ENCODE measurements around the gene STIMATE. TPM values are rescaled to one million over a fixed set of nuclear protein-coding genes. Genes with fewer than 3 reads are reported as not detected.

The STIMATE gene
- total and polyA plus RNA-seq, 2 donors from 2014 or later, result 21.4 to 23.3 TPM

- no peak for DNase-seq
- no peak overlapping the region for H3K9ac ChIP-seq (ENCODE audit: low read length in 3 of 3)
- peaks cover 0 to 3% (median 0%) of the 10 kb centered on the region in 3 donors for H3K4me1 ChIP-seq (ENCODE audit: control insufficient read depth in 2 of 3, insufficient read depth in 2 of 3, low read depth in 1 of 3, low read length in 3 of 3)
- H3K27me3 ChIP-seq (ENCODE audit: control insufficient read depth, insufficient read depth, low read length), result no peaks in the 10 kb centered on the region
- no peaks in the 10 kb centered on the region for H3K36me3 ChIP-seq (ENCODE audit: control insufficient read depth in 2 of 3, insufficient read depth in 3 of 3, low read length in 3 of 3)
- no peaks in the 10 kb centered on the region for H3K9me3 ChIP-seq (ENCODE audit: control insufficient read depth in 2 of 3, insufficient read depth in 1 of 3, low read length in 3 of 3)
- TF ChIP-seq, protein P1, sequence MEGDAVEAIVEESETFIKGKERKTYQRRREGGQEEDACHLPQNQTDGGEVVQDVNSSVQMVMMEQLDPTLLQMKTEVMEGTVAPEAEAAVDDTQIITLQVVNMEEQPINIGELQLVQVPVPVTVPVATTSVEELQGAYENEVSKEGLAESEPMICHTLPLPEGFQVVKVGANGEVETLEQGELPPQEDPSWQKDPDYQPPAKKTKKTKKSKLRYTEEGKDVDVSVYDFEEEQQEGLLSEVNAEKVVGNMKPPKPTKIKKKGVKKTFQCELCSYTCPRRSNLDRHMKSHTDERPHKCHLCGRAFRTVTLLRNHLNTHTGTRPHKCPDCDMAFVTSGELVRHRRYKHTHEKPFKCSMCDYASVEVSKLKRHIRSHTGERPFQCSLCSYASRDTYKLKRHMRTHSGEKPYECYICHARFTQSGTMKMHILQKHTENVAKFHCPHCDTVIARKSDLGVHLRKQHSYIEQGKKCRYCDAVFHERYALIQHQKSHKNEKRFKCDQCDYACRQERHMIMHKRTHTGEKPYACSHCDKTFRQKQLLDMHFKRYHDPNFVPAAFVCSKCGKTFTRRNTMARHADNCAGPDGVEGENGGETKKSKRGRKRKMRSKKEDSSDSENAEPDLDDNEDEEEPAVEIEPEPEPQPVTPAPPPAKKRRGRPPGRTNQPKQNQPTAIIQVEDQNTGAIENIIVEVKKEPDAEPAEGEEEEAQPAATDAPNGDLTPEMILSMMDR (IDR thresholded peaks at IDR 0.05; ENCODE audit: borderline replicate concordance, extremely low read depth, insufficient read depth), result no peak
- intact Hi-C loops (cut with DNase I), result no loop called here
- FAIRE-seq, result no peak
- H3K27ac ChIP-seq (ENCODE audit: low read depth in 2 of 2, low read length in 2 of 2), result no peak overlapping the region
- no peak overlapping the region for H3K4me3 ChIP-seq (ENCODE audit: low read length in 3 of 3)
Observed at GRCh38 chr3:52865994-52866393, 31.4 kb downstream of the STIMATE start.

GRCh38 chr3:52860424-52860768, 37.0 kb downstream of the STIMATE start:
- H3K9me3 ChIP-seq (ENCODE audit: control insufficient read depth in 2 of 3, insufficient read depth in 1 of 3, low read length in 3 of 3), result no peaks in the 10 kb centered on the region
- FAIRE-seq (no peak), DNase-seq (no peak)
- intact Hi-C loops (cut with DNase I), result no loop called here
- no peaks in the 10 kb centered on the region for H3K4me1 ChIP-seq (ENCODE audit: control insufficient read depth in 2 of 3, insufficient read depth in 2 of 3, low read depth in 1 of 3, low read length in 3 of 3)
- H3K27ac ChIP-seq (ENCODE audit: low read depth in 2 of 2, low read length in 2 of 2), result no peak overlapping the region
- H3K9ac ChIP-seq (ENCODE audit: low read length in 3 of 3), result no peak overlapping the region
- no peaks in the 10 kb centered on the region for H3K36me3 ChIP-seq (ENCODE audit: control insufficient read depth in 2 of 3, insufficient read depth in 3 of 3, low read length in 3 of 3)
- TF ChIP-seq, protein P1 (IDR thresholded peaks at IDR 0.05; ENCODE audit: borderline replicate concordance, extremely low read depth, insufficient read depth), result no peak
- H3K4me3 ChIP-seq (ENCODE audit: low read length in 3 of 3), result no peak overlapping the region
- H3K27me3 ChIP-seq (ENCODE audit: control insufficient read depth, insufficient read depth, low read length), result no peaks in the 10 kb centered on the region

GRCh38 chr3:52859686-52860423, 37.5 kb downstream of the STIMATE start:
- intact Hi-C loops (cut with DNase I), result no loop called here
- Histone ChIP-seq H3K4me1 (ENCODE audit: control insufficient read depth in 2 of 3, insufficient read depth in 2 of 3, low read depth in 1 of 3, low read length in 3 of 3) (no peaks in the 10 kb centered on the region), H3K36me3 (ENCODE audit: control insufficient read depth in 2 of 3, insufficient read depth in 3 of 3, low read length in 3 of 3) (no peaks in the 10 kb centered on the region), H3K27ac (ENCODE audit: low read depth in 2 of 2, low read length in 2 of 2) (no peak overlapping the region), H3K27me3 (ENCODE audit: control insufficient read depth, insufficient read depth, low read length) (no peaks in the 10 kb centered on the region), H3K4me3 (ENCODE audit: low read length in 3 of 3) (no peak overlapping the region), H3K9me3 (ENCODE audit: control insufficient read depth in 2 of 3, insufficient read depth in 1 of 3, low read length in 3 of 3) (no peaks in the 10 kb centered on the region), H3K9ac (ENCODE audit: low read length in 3 of 3) (no peak overlapping the region)
- no peak for FAIRE-seq
- no peak for DNase-seq
- TF ChIP-seq, protein P1 (IDR thresholded peaks at IDR 0.05; ENCODE audit: borderline replicate concordance, extremely low read depth, insufficient read depth), result no peak

DNA sequence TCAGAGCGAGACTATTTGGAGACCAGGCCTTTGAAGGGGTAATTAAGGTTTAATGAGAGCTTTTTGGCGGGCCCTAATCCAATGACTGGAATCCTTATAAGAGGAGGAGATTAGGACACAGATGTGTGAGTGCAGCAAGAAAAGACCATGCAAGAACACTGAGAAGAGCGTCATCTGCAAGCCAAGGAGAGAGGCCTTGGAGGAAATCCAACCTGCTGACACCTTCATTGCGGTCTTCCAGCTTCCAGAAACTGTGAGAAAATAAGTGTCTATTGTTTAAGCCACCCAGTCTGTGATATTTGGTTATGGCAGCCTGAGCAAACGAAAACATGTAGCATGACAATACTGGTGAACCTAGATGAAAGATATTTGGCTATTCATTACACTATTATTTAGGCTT, 39.5 kb downstream of the STIMATE start:
- H3K36me3 ChIP-seq (ENCODE audit: control insufficient read depth in 2 of 3, insufficient read depth in 3 of 3, low read length in 3 of 3), result peaks cover 0 to 3% (median 0%) of the 10 kb centered on the region in 3 donors
- intact Hi-C loops (cut with DNase I), result no loop called here
- H3K9ac ChIP-seq (ENCODE audit: low read length in 3 of 3), result no peak overlapping the region
- H3K9me3 ChIP-seq (ENCODE audit: control insufficient read depth in 2 of 3, insufficient read depth in 1 of 3, low read length in 3 of 3), result no peaks in the 10 kb centered on the region
- FAIRE-seq (no peak), DNase-seq (no peak)
- no peaks in the 10 kb centered on the region for H3K27me3 ChIP-seq (ENCODE audit: control insufficient read depth, insufficient read depth, low read length)
- no peaks in the 10 kb centered on the region for H3K4me1 ChIP-seq (ENCODE audit: control insufficient read depth in 2 of 3, insufficient read depth in 2 of 3, low read depth in 1 of 3, low read length in 3 of 3)
- H3K4me3 ChIP-seq (ENCODE audit: low read length in 3 of 3), result no peak overlapping the region
- no peak overlapping the region for H3K27ac ChIP-seq (ENCODE audit: low read depth in 2 of 2, low read length in 2 of 2)
- TF ChIP-seq, protein P1 (IDR thresholded peaks at IDR 0.05; ENCODE audit: borderline replicate concordance, extremely low read depth, insufficient read depth), result no peak

All from kidney (tissue), 14 donors.